ENCODE data around the gene TMEM231.

- TF ChIP-seq CTCF (IDR thresholded peaks at IDR 0.05; ENCODE audit: low read length) (no peak), EZH2 (optimal IDR thresholded peaks at IDR 0.05; ENCODE audit: low read depth, low read length) (no peak)
These were observed 17.9 kb upstream of the TMEM231 start for GRCh38 chr16:75573955-75574354.
